Suprapubic skin (tissue), 4 donors: ENCODE measurements around the gene CLDND2. TPM values are rescaled to one million over a fixed set of nuclear protein-coding genes. Genes with fewer than 3 reads are reported as not detected.

Source experiments
- DNase-seq, 2 donors: peaks; one replicate each; pipeline ENCODE4 v3.0.0-alpha.2; 2019; ENCODE audit warnings: low spot score in 2 of 2
- H3K27ac ChIP-seq: fragments of 200-600 bp; sonication (generic); one replicate; pipeline ENCODE4 v1.5.1; 2019
- H3K27me3 ChIP-seq: fragments of 200-600 bp; sonication (generic); one replicate; pipeline ENCODE4 v1.5.1; 2019
- H3K36me3 ChIP-seq: fragments of 200-600 bp; sonication (generic); one replicate; pipeline ENCODE4 v1.5.1; 2019
- H3K4me1 ChIP-seq: fragments of 200-600 bp; sonication (generic); one replicate; pipeline ENCODE4 v1.5.1; 2019
- H3K4me3 ChIP-seq: fragments of 200-600 bp; sonication (generic); one replicate; pipeline ENCODE4 v1.5.1; 2019; ENCODE audit warnings: mild to moderate bottlenecking
- H3K9me3 ChIP-seq: fragments of 200-600 bp; sonication (generic); one replicate; pipeline ENCODE4 v1.5.1; 2019
- CTCF ChIP-seq, 2 donors: fragments of 200-600 bp in 1 of 2; fragments of 450-650 bp in 1 of 2; sonication (generic) in 1 of 2; IDR thresholded peaks; one replicate each; pipeline ENCODE4 v1.5.1; 2016 to 2019; ENCODE audit warnings: antibody characterized with exemption in 2 of 2, mild to moderate bottlenecking in 1 of 2, moderate library complexity in 1 of 2
- EP300 ChIP-seq: sonication (generic); formaldehyde crosslinking; IDR thresholded peaks from one replicate; pipeline ENCODE4 v1.6.1; 2017; ENCODE audit warnings: antibody characterized with exemption
- POLR2A ChIP-seq, 2 donors: fragments of 450-650 bp; IDR thresholded peaks; one replicate each; pipeline ENCODE4 v1.6.1; 2017; ENCODE audit warnings: antibody characterized with exemption in 2 of 2, mild to moderate bottlenecking in 2 of 2, moderate library complexity in 2 of 2
- POLR2AphosphoS5 ChIP-seq, 3 donors: sonication (generic); formaldehyde crosslinking; IDR thresholded peaks; one replicate each; pipeline ENCODE4 v1.6.1; 2017; ENCODE audit warnings: antibody characterized with exemption in 3 of 3
- WGBS: methylation state at CpG from one replicate; pipeline ENCODE4 v1.1.5; 2018; 5-methylcytosine and 5-hydroxymethylcytosine counted together
- total RNA-seq, 4 donors: library from RNA; depleted of rRNA; stranded (reverse); fragments of >200 nt; gene quantifications; one replicate each; pipeline ENCODE4 v1.1.0, GENCODE V29; 2016

CLDND2 gene
- total RNA-seq, 4 donors from 2014 or later, result not detected

GRCh38 chr19:51389143-51389542, 20.3 kb upstream of the CLDND2 start:
- H3K9me3 ChIP-seq, result no peaks in the 10 kb centered on the region
- H3K36me3 ChIP-seq, result no peaks in the 10 kb centered on the region
- peaks cover 4% of the 10 kb centered on the region for H3K4me1 ChIP-seq
- H3K27ac ChIP-seq, result no peak overlapping the region
- no peak for TF ChIP-seq POLR2AphosphoS5 (IDR thresholded peaks at IDR 0.05)
- TF ChIP-seq POLR2A (IDR thresholded peaks at IDR 0.05), result no peak
- no peak for TF ChIP-seq EP300
- TF ChIP-seq CTCF (IDR thresholded peaks at IDR 0.05), result no peak
- no peak for DNase-seq
- 89% methylated on average over 14 of the region's 14 CpGs for WGBS
- no peaks in the 10 kb centered on the region for H3K27me3 ChIP-seq
- H3K4me3 ChIP-seq, result no peak overlapping the region

- no peak for TF ChIP-seq POLR2A (IDR thresholded peaks at IDR 0.05)
- no peak within 1 kb of the TSS for H3K27ac ChIP-seq
- no peaks in the 10 kb centered on the region for H3K36me3 ChIP-seq
- H3K4me3 ChIP-seq, result no peak within 1 kb of the TSS
- no peaks in the 10 kb centered on the region for H3K9me3 ChIP-seq
- whole genome bisulfite sequencing, result 90% methylated on average over 13 of the region's 15 CpGs
- no peaks in the 10 kb centered on the region for H3K4me1 ChIP-seq
- H3K27me3 ChIP-seq, result no peaks in the 10 kb centered on the region
- no peak for DNase-seq
Measured at GRCh38 chr19:51387924-51388389, 19.2 kb upstream of the CLDND2 start, which contains the start of gene LIM2. Gene LIM2, minus strand, starts transcription at chr19:51387974. Its CDS starts 531 bp downstream, at chr19:51387443.

GRCh38 chr19:51386882-51387520, 18.2 kb upstream of the CLDND2 start:
- no peaks in the 10 kb centered on the region for H3K27me3 ChIP-seq
- H3K9me3 ChIP-seq, result no peaks in the 10 kb centered on the region
- 73% methylated on average over 8 of the region's 14 CpGs for WGBS
- no peak for TF ChIP-seq CTCF (IDR thresholded peaks at IDR 0.05)
- TF ChIP-seq EP300, result no peak
- TF ChIP-seq POLR2AphosphoS5 (IDR thresholded peaks at IDR 0.05), result no peak
- no peak for TF ChIP-seq POLR2A (IDR thresholded peaks at IDR 0.05)
- H3K4me1 ChIP-seq, result no peaks in the 10 kb centered on the region
- no peak overlapping the region for H3K4me3 ChIP-seq
- no peak for DNase-seq
- no peaks in the 10 kb centered on the region for H3K36me3 ChIP-seq
- no peak overlapping the region for H3K27ac ChIP-seq

- H3K27me3 ChIP-seq, result no peaks in the 10 kb centered on the region
- no peaks in the 10 kb centered on the region for H3K4me1 ChIP-seq
- no peak for TF ChIP-seq POLR2A (IDR thresholded peaks at IDR 0.05)
- TF ChIP-seq EP300, result no peak
- TF ChIP-seq CTCF (IDR thresholded peaks at IDR 0.05), result no peak
- no peak for TF ChIP-seq POLR2AphosphoS5 (IDR thresholded peaks at IDR 0.05)
- no peak overlapping the region for H3K4me3 ChIP-seq
- DNase-seq, result no peak
- no peak overlapping the region for H3K27ac ChIP-seq
- H3K36me3 ChIP-seq, result no peaks in the 10 kb centered on the region
- WGBS, result 100% methylated on average over 4 of the region's 4 CpGs
- H3K9me3 ChIP-seq, result no peaks in the 10 kb centered on the region
Measured at GRCh38 chr19:51382004-51382403, 13.2 kb upstream of the CLDND2 start.

- no peak overlapping the region for H3K27ac ChIP-seq
- H3K9me3 ChIP-seq, result no peaks in the 10 kb centered on the region
- H3K27me3 ChIP-seq, result no peaks in the 10 kb centered on the region
- DNase-seq, result no peak
- WGBS, result 94% methylated on average over 9 of the region's 9 CpGs
- H3K4me1 ChIP-seq, result no peaks in the 10 kb centered on the region
- TF ChIP-seq EP300 (no peak), CTCF (IDR thresholded peaks at IDR 0.05) (no peak), POLR2A (IDR thresholded peaks at IDR 0.05) (no peak), POLR2AphosphoS5 (IDR thresholded peaks at IDR 0.05) (no peak)
- no peaks in the 10 kb centered on the region for H3K36me3 ChIP-seq
- H3K4me3 ChIP-seq, result no peak overlapping the region
Measured at GRCh38 chr19:51380379-51380778, 11.6 kb upstream of the CLDND2 start.
